Loucy (cell line): ENCODE measurements around the gene SDF4.
A peak's percentile ranks its signal among the peaks of the same experiment; 100 is the strongest.

Experiments used
- H2AFZ ChIP-seq: fragments of 200-600 bp; sonication (generic); 2 replicates; pipeline ENCODE4 v1.6.0; 2016; ENCODE audit warnings: antibody characterized with exemption, mild to moderate bottlenecking, low read length, moderate library complexity
- H3F3A ChIP-seq: fragments of 200-600 bp; 2 replicates; pipeline ENCODE4 v1.6.0; 2016; ENCODE audit warnings: antibody characterized with exemption, low read depth, mild to moderate bottlenecking
- H3K27me3 ChIP-seq: fragments of 200-600 bp; sonication (generic); 2 replicates; pipeline ENCODE4 v1.6.1; 2014; ENCODE audit warnings: low read length, mild to moderate bottlenecking; ENCODE audit not compliant: insufficient read depth, poor library complexity, severe bottlenecking
- H3K36me3 ChIP-seq: fragments of 200-600 bp; sonication (generic); 2 replicates; pipeline ENCODE4 v1.6.1; 2016; ENCODE audit warnings: low read length; ENCODE audit not compliant: insufficient read depth
- H3K4me1 ChIP-seq: fragments of 200-600 bp; sonication (generic); 2 replicates; pipeline ENCODE4 v1.5.1; 2014; ENCODE audit warnings: low read length, mild to moderate bottlenecking; ENCODE audit not compliant: insufficient read depth, poor library complexity, severe bottlenecking
- H3K4me2 ChIP-seq: fragments of 200-600 bp; sonication (generic); 2 replicates; pipeline ENCODE4 v1.6.0; 2014; ENCODE audit warnings: antibody characterized with exemption, low read length, low read depth, mild to moderate bottlenecking; ENCODE audit not compliant: poor library complexity, severe bottlenecking
- H3K4me3 ChIP-seq: fragments of 200-600 bp; sonication (generic); 2 replicates; pipeline ENCODE4 v1.5.1; 2014; ENCODE audit warnings: low read length, mild to moderate bottlenecking, mixed read lengths; ENCODE audit not compliant: poor library complexity, severe bottlenecking
- H3K79me2 ChIP-seq: fragments of 200-600 bp; sonication (generic); 2 replicates; pipeline ENCODE4 v1.6.1; 2014; ENCODE audit warnings: low read length; ENCODE audit not compliant: insufficient read depth
- H3K9ac ChIP-seq: fragments of 200-600 bp; sonication (generic); 2 replicates; pipeline ENCODE4 v1.6.0; 2014; ENCODE audit warnings: mild to moderate bottlenecking, low read depth, low read length, moderate library complexity; ENCODE audit not compliant: poor library complexity, severe bottlenecking
- H3K9me2 ChIP-seq: fragments of 200-600 bp; sonication (generic); replicated peaks from 2 replicates; pipeline ENCODE4 v1.6.1; 2016; ENCODE audit warnings: low read depth, low read length, mixed read lengths
- H3K9me3 ChIP-seq: fragments of 200-600 bp; sonication (generic); 2 replicates; pipeline ENCODE4 v1.6.1; 2014; ENCODE audit warnings: mild to moderate bottlenecking, antibody characterized with exemption, low read length, low read depth; ENCODE audit not compliant: insufficient read depth
- H4K20me1 ChIP-seq: fragments of 200-600 bp; sonication (generic); 2 replicates; pipeline ENCODE4 v1.6.0; 2014; ENCODE audit warnings: antibody characterized with exemption, low read length, mild to moderate bottlenecking; ENCODE audit not compliant: insufficient read depth, poor library complexity, severe bottlenecking
- EZH2phosphoT487 ChIP-seq: fragments of 200-600 bp; IDR thresholded peaks from 2 replicates; pipeline ENCODE4 v1.6.1; 2018; ENCODE audit warnings: antibody characterized with exemption, mild to moderate bottlenecking, moderate library complexity, borderline replicate concordance
- TF ChIP-seq, protein P1 (sequence below): fragments of 200-600 bp; sonication (generic); conservative IDR thresholded peaks from 2 replicates; pipeline ENCODE4 v1.5.1; 2014; ENCODE audit warnings: mild to moderate bottlenecking, antibody characterized with exemption, low read length

SDF4 gene

DNA sequence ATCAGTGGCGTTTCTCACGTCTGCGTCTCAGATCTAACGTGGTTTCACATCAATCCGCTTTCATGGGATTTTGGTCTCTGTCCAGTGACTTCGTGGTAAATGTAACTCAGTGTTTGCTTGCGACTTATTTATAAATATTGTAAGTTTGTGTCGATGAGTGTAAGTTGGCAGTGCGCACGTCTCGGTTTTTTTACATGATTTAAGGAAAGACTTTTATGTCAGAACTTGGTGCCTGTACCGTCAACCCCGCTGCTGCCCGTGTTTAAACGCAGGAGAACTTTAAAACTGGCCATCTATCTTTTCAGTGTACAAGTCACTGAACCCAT lies 1.7 kb upstream of the SDF4 start:
- H3K27me3 ChIP-seq, result no peaks in the 10 kb centered on the region
- peaks cover 13% of the 10 kb centered on the region for H4K20me1 ChIP-seq
- H3K9me2 ChIP-seq, result no peaks in the 10 kb centered on the region
- H3K9ac ChIP-seq, result peak overlapping the region; percentile 66
- H2AFZ ChIP-seq, result no peak overlapping the region
- TF ChIP-seq EZH2phosphoT487, result no peak
- TF ChIP-seq, protein P1, sequence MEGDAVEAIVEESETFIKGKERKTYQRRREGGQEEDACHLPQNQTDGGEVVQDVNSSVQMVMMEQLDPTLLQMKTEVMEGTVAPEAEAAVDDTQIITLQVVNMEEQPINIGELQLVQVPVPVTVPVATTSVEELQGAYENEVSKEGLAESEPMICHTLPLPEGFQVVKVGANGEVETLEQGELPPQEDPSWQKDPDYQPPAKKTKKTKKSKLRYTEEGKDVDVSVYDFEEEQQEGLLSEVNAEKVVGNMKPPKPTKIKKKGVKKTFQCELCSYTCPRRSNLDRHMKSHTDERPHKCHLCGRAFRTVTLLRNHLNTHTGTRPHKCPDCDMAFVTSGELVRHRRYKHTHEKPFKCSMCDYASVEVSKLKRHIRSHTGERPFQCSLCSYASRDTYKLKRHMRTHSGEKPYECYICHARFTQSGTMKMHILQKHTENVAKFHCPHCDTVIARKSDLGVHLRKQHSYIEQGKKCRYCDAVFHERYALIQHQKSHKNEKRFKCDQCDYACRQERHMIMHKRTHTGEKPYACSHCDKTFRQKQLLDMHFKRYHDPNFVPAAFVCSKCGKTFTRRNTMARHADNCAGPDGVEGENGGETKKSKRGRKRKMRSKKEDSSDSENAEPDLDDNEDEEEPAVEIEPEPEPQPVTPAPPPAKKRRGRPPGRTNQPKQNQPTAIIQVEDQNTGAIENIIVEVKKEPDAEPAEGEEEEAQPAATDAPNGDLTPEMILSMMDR, result no peak
- peaks cover under 1% of the 10 kb centered on the region; the same call in 1 of the 2 replicates for H3K36me3 ChIP-seq
- H3K4me2 ChIP-seq, result peak overlapping the region; percentile 87
- H3K79me2 ChIP-seq, result peaks cover 62% of the 10 kb centered on the region
- peaks cover 23% of the 10 kb centered on the region for H3K4me1 ChIP-seq
- peak overlapping the region; percentile 72 for H3K4me3 ChIP-seq
- no peaks in the 10 kb centered on the region for H3K9me3 ChIP-seq
- no peaks in the 10 kb centered on the region for H3F3A ChIP-seq

DNA sequence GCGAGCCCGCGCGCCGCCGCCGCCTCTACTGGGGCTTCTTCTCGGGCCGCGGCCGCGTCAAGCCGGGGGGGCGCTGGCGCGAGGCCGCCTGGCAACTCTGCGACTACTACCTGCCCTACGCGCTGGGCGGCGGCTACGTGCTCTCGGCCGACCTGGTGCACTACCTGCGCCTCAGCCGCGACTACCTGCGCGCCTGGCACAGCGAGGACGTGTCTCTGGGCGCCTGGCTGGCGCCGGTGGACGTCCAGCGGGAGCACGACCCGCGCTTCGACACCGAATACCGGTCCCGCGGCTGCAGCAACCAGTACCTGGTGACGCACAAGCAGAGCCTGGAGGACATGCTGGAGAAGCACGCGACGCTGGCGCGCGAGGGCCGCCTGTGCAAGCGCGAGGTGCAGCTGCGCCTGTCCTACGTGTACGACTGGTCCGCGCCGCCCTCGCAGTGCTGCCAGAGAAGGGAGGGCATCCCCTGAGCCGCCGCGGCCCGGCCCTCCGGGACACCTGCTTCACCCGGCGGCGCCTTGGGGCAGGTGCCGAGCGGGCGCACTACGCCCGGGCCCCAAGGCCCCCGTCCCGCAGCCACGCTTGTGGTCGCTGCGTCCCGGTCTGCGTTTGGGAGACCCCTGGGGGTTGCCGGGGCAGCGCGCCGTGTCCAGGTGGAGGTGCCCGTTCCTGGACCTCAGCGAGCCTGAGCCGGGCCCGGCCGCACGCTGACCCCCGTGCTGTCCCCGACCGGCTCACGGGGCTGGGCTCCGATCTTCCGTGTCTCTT lies 1.2 kb upstream of the SDF4 start:
- no peaks in the 10 kb centered on the region for H3K27me3 ChIP-seq
- no peak for TF ChIP-seq EZH2phosphoT487
- TF ChIP-seq, protein P1, result no peak
- peak overlapping the region; percentile 72 for H3K4me3 ChIP-seq
- H3K4me2 ChIP-seq, result peak overlapping the region; percentile 87
- no peaks in the 10 kb centered on the region for H3F3A ChIP-seq
- H2AFZ ChIP-seq, result no peak overlapping the region
- peak overlapping the region; percentile 66 for H3K9ac ChIP-seq
- H3K9me3 ChIP-seq, result no peaks in the 10 kb centered on the region
- H3K4me1 ChIP-seq, result peaks cover 25% of the 10 kb centered on the region
- H3K9me2 ChIP-seq, result no peaks in the 10 kb centered on the region
- peaks cover 4% of the 10 kb centered on the region; the same call in 1 of the 2 replicates for H3K36me3 ChIP-seq
- H3K79me2 ChIP-seq, result peaks cover 68% of the 10 kb centered on the region
- peaks cover 18% of the 10 kb centered on the region for H4K20me1 ChIP-seq

DNA sequence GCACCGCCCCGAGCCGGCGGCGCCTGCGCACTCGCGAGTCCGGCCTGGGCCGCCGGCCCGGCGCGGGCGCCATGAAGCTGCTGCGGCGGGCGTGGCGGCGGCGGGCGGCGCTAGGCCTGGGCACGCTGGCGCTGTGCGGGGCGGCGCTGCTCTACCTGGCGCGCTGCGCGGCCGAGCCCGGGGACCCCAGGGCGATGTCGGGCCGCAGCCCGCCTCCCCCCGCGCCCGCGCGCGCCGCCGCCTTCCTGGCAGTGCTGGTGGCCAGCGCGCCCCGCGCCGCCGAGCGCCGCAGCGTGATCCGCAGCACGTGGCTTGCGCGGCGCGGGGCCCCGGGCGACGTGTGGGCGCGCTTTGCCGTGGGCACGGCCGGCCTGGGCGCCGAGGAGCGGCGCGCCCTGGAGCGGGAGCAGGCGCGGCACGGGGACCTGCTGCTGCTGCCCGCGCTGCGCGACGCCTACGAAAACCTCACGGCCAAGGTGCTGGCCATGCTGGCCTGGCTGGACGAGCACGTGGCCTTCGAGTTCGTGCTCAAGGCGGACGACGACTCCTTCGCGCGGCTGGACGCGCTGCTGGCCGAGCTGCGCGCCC lies 501 bp upstream of the SDF4 start, which contains the start of gene B3GALT6:
Gene B3GALT6 (plus strand): TSS at position 30 of the 588 bp plus-strand sequence. CDS start 42 bp downstream, at position 72.
- peaks cover 4% of the 10 kb centered on the region; the same call in 1 of the 2 replicates for H3K36me3 ChIP-seq
- TF ChIP-seq, protein P1, result no peak
- no peak for TF ChIP-seq EZH2phosphoT487
- H3K9ac ChIP-seq, result peak within 1 kb of the TSS; percentile 99
- peaks cover 25% of the 10 kb centered on the region for H3K4me1 ChIP-seq
- peak within 1 kb of the TSS; percentile 97 for H3K4me3 ChIP-seq
- H3F3A ChIP-seq, result no peaks in the 10 kb centered on the region
- peak within 1 kb of the TSS; percentile 87 for H3K4me2 ChIP-seq
- H4K20me1 ChIP-seq, result peaks cover 18% of the 10 kb centered on the region
- no peaks in the 10 kb centered on the region for H3K9me2 ChIP-seq
- H3K9me3 ChIP-seq, result no peaks in the 10 kb centered on the region
- peak within 1 kb of the TSS; percentile 87 for H2AFZ ChIP-seq
- H3K27me3 ChIP-seq, result no peaks in the 10 kb centered on the region
- H3K79me2 ChIP-seq, result peaks cover 75% of the 10 kb centered on the region
